Right lobe of liver (tissue), 4 donors: ENCODE measurements around the gene FBXO44.

Experiments
- POLR2A ChIP-seq: fragments of 450-650 bp; IDR thresholded peaks from one replicate; pipeline ENCODE4 v1.6.1; 2017; ENCODE audit warnings: antibody characterized with exemption, mild to moderate bottlenecking
- TF ChIP-seq, protein P1 (sequence below), 4 donors: fragments of 200-600 bp in 3 of 4; fragments of 450-650 bp in 1 of 4; IDR thresholded peaks; one replicate each; pipeline versions ENCODE4 v1.5.1 to v1.8.0; 2016 to 2022; ENCODE audit warnings: antibody characterized with exemption in 4 of 4, mild to moderate bottlenecking in 2 of 4
- donor health status: DM: no; HTN: no; CAD: no.
- donor health status: DM: no; HTN: no; CAD: no.
- donor health status: DM: no; HTN: yes; CAD: no.

GRCh38 chr1:11615090-11615489 is 39.6 kb upstream of the FBXO44 start:
- no peak for TF ChIP-seq POLR2A
- TF ChIP-seq, protein P1, sequence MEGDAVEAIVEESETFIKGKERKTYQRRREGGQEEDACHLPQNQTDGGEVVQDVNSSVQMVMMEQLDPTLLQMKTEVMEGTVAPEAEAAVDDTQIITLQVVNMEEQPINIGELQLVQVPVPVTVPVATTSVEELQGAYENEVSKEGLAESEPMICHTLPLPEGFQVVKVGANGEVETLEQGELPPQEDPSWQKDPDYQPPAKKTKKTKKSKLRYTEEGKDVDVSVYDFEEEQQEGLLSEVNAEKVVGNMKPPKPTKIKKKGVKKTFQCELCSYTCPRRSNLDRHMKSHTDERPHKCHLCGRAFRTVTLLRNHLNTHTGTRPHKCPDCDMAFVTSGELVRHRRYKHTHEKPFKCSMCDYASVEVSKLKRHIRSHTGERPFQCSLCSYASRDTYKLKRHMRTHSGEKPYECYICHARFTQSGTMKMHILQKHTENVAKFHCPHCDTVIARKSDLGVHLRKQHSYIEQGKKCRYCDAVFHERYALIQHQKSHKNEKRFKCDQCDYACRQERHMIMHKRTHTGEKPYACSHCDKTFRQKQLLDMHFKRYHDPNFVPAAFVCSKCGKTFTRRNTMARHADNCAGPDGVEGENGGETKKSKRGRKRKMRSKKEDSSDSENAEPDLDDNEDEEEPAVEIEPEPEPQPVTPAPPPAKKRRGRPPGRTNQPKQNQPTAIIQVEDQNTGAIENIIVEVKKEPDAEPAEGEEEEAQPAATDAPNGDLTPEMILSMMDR (IDR thresholded peaks at IDR 0.05) = no peak
